H1 (cell line): ENCODE results near the gene CDKN2C. TPM values are rescaled to one million over a fixed set of nuclear protein-coding genes. Genes with fewer than 3 reads are reported as not detected.

Source experiments
- CTCF ChIA-PET: fragments of 300-600 bp; sonication (Branson Sonifier 250); formaldehyde crosslinking; loops from one replicate; lab custom pipeline; 2021; ENCODE audit not compliant: partially characterized antibody; lab: Charles Lee
- POLR2A ChIA-PET: fragments of 300-600 bp; sonication (Branson Sonifier 250); formaldehyde crosslinking; loops from one replicate; lab custom pipeline; 2021; ENCODE audit warnings: inconsistent platforms; ENCODE audit not compliant: partially characterized antibody; lab: Charles Lee
- DNase-seq, 2 experiments: peaks; one replicate each; pipeline versions ENCODE4 v3.0.0 to v3.0.0-alpha.2; 2010 to 2022; ENCODE audit warnings: low spot score in 2 of 2, low read depth in 1 of 2, mixed read lengths in 1 of 2
- FAIRE-seq: peaks from 2 replicates; lab custom pipeline; 2011; peaks lifted over from hg19 to GRCh38; lab: Jason Lieb, UNC
- H2AFZ ChIP-seq: 2 replicates; pipeline ENCODE4 v1.8.1; 2012; ENCODE audit warnings: low read length, inconsistent platforms
- H2AK5ac ChIP-seq: 2 replicates; pipeline ENCODE4 v1.6.1; 2013; ENCODE audit warnings: low read depth, low read length
- H2BK120ac ChIP-seq: replicated peaks from 2 replicates; pipeline ENCODE3; 2013; ENCODE audit warnings: low read depth, low read length, inconsistent platforms
- H2BK12ac ChIP-seq: 2 replicates; pipeline ENCODE4 v1.6.1; 2013; ENCODE audit warnings: low read depth, low read length
- H2BK15ac ChIP-seq: 2 replicates; pipeline ENCODE4 v1.6.1; 2013; ENCODE audit warnings: low read length
- H2BK20ac ChIP-seq: 2 replicates; pipeline ENCODE4 v1.6.1; 2013; ENCODE audit warnings: low read length
- H2BK5ac ChIP-seq: 2 replicates; pipeline ENCODE4 v1.6.1; 2013; ENCODE audit warnings: low read depth, low read length
- H3K14ac ChIP-seq: 2 replicates; pipeline ENCODE4 v1.6.1; 2013; ENCODE audit warnings: inconsistent platforms; ENCODE audit not compliant: insufficient read length
- H3K18ac ChIP-seq: 2 replicates; pipeline ENCODE4 v1.6.1; 2013; ENCODE audit warnings: low read length; ENCODE audit errors: extremely low read depth
- H3K23ac ChIP-seq: 2 replicates; pipeline ENCODE4 v1.6.1; 2013; ENCODE audit warnings: inconsistent platforms; ENCODE audit not compliant: insufficient read length
- H3K23me2 ChIP-seq: 2 replicates; pipeline ENCODE4 v1.6.1; 2013; ENCODE audit warnings: low read depth, low read length
- H3K27ac ChIP-seq: 2 replicates; pipeline ENCODE4 v1.6.1; 2011; ENCODE audit warnings: low read depth, low read length, inconsistent platforms
- H3K27me3 ChIP-seq, 4 experiments: replicated peaks in 1 of 4; 1 replicate in 1 of 4; 2 replicates in 3 of 4; pipeline versions ENCODE4 v1.6.1 to v1.8.1; 2011 to 2013; ENCODE audit warnings: low read length in 3 of 4, mild to moderate bottlenecking in 3 of 4, inconsistent platforms in 2 of 4, mixed read lengths in 2 of 4, moderate library complexity in 1 of 4; ENCODE audit not compliant: control insufficient read depth in 3 of 4, insufficient read depth in 3 of 4; ENCODE audit errors: extremely low read depth in 1 of 4
- H3K36me3 ChIP-seq, 4 experiments: 2 replicates each; pipeline versions ENCODE4 v1.6.1 to v1.8.1; 2011 to 2013; ENCODE audit warnings: mild to moderate bottlenecking in 4 of 4, low read length in 3 of 4, moderate library complexity in 2 of 4, control low read depth in 1 of 4, inconsistent platforms in 1 of 4; ENCODE audit not compliant: insufficient read depth in 4 of 4, control insufficient read depth in 2 of 4
- H3K4ac ChIP-seq: replicated peaks from 2 replicates; pipeline ENCODE3; 2013; ENCODE audit warnings: low read length, low read depth, mixed read lengths, inconsistent platforms; ENCODE audit not compliant: insufficient read length
- H3K4me1 ChIP-seq, 4 experiments: replicated peaks in 1 of 4; 1 replicate in 1 of 4; 2 replicates in 3 of 4; pipeline versions ENCODE4 v1.6.1 to v1.8.1; 2011 to 2013; ENCODE audit warnings: low read length in 3 of 4, inconsistent platforms in 2 of 4, mixed read lengths in 1 of 4; ENCODE audit not compliant: insufficient read depth in 4 of 4, control insufficient read depth in 3 of 4
- H3K4me2 ChIP-seq, 2 experiments: 2 replicates each; pipeline versions ENCODE4 v1.6.1 to v1.8.1; 2011 to 2013; ENCODE audit warnings: low read depth in 2 of 2, low read length in 2 of 2, control low read depth in 1 of 2, inconsistent platforms in 1 of 2, mild to moderate bottlenecking in 1 of 2; ENCODE audit not compliant: insufficient read depth in 1 of 2
- H3K4me3 ChIP-seq, 4 experiments: fragments of 200-600, 300-600 bp in 1 of 4; sonication (generic), shearing (Covaris generic), sonication (Bioruptor Twin) in 1 of 4; 2 replicates each; pipeline versions ENCODE4 v1.5.1 to v1.8.1; 2011 to 2016; ENCODE audit warnings: low read length in 4 of 4, low read depth in 3 of 4, control low read depth in 2 of 4, inconsistent platforms in 2 of 4, mild to moderate bottlenecking in 2 of 4, mixed read lengths in 1 of 4, moderate library complexity in 1 of 4; ENCODE audit not compliant: insufficient read depth in 2 of 4; ENCODE audit errors: extremely low read depth in 1 of 4
- H3K56ac ChIP-seq: replicated peaks from 2 replicates; pipeline ENCODE3; 2013; ENCODE audit warnings: low read depth, mild to moderate bottlenecking, mixed read lengths, low read length, inconsistent platforms; ENCODE audit not compliant: insufficient read length
- H3K79me1 ChIP-seq: 2 replicates; pipeline ENCODE4 v1.6.1; 2013; ENCODE audit warnings: low read depth, low read length, control low read depth
- H3K79me2 ChIP-seq, 2 experiments: 2 replicates each; pipeline versions ENCODE4 v1.6.1 to v1.8.1; 2012 to 2013; ENCODE audit warnings: low read length in 2 of 2, mild to moderate bottlenecking in 2 of 2, inconsistent platforms in 1 of 2; ENCODE audit not compliant: insufficient read depth in 2 of 2, control insufficient read depth in 1 of 2
- H3K9ac ChIP-seq, 4 experiments: replicated peaks in 1 of 4; 1 replicate in 1 of 4; 2 replicates in 3 of 4; pipeline versions ENCODE4 v1.6.1 to v1.8.1; 2011 to 2013; ENCODE audit warnings: low read depth in 3 of 4, low read length in 3 of 4, control low read depth in 2 of 4, mild to moderate bottlenecking in 2 of 4, moderate library complexity in 2 of 4, inconsistent platforms in 1 of 4; ENCODE audit errors: extremely low read depth in 1 of 4
- H3K9me3 ChIP-seq, 2 experiments: 2 replicates each; pipeline versions ENCODE4 v1.6.1 to v1.8.1; 2012 to 2013; ENCODE audit warnings: mild to moderate bottlenecking in 2 of 2, moderate library complexity in 2 of 2, control low read depth in 1 of 2, inconsistent platforms in 1 of 2, low read depth in 1 of 2, low read length in 1 of 2, mixed read lengths in 1 of 2; ENCODE audit not compliant: insufficient read depth in 2 of 2
- H4K20me1 ChIP-seq, 2 experiments: replicated peaks in 1 of 2; 2 replicates each; pipeline versions ENCODE3 to v1.8.1; 2011 to 2013; ENCODE audit warnings: inconsistent platforms in 2 of 2, low read length in 2 of 2, mild to moderate bottlenecking in 1 of 2; ENCODE audit not compliant: insufficient read depth in 2 of 2, control insufficient read depth in 1 of 2
- H4K5ac ChIP-seq: 2 replicates; pipeline ENCODE4 v1.6.1; 2013; ENCODE audit warnings: low read length, low read depth, mixed read lengths, inconsistent platforms; ENCODE audit not compliant: insufficient read length
- H4K8ac ChIP-seq: 2 replicates; pipeline ENCODE4 v1.8.0; 2013; ENCODE audit warnings: mild to moderate bottlenecking, moderate library complexity, low read length, inconsistent platforms; ENCODE audit not compliant: insufficient read depth; ENCODE audit errors: extremely low read depth
- H4K91ac ChIP-seq: replicated peaks from 2 replicates; pipeline ENCODE3; 2013; ENCODE audit warnings: low read length, mixed read lengths, inconsistent platforms; ENCODE audit not compliant: insufficient read length
- TAF1 ChIP-seq: IDR thresholded peaks from 2 replicates; pipeline ENCODE4 v1.6.1; 2011; ENCODE audit warnings: mild to moderate bottlenecking, low read depth, low read length
- WGBS, 2 experiments: shearing (Covaris generic) in 1 of 2; methylation state at CpG; one replicate each; pipeline versions ENCODE4 v1.1.6 to v1.1.7; 2013 to 2015; ENCODE audit warnings: low lambda C conversion rate in 2 of 2, mixed read lengths in 2 of 2, inconsistent platforms in 1 of 2, low coverage in 1 of 2, missing lambda C conversion rate in 1 of 2; ENCODE audit not compliant: insufficient replicate concordance in 2 of 2, insufficient coverage in 1 of 2, insufficient read length in 1 of 2; ENCODE audit errors: extremely low coverage in 1 of 2, missing lambda C conversion rate in 1 of 2; 5-methylcytosine and 5-hydroxymethylcytosine counted together
- polyA plus RNA-seq, 7 experiments: library from polyadenylated mRNA; depleted of rRNA in 3 of 7; stranded (reverse) in 5 of 7; unstranded in 2 of 7; fragments of >200 nt in 5 of 7; fragments of 200-250 nt in 2 of 7; gene quantifications; 1 replicate in 5 of 7; 2 replicates in 1 of 7; 4 replicates in 1 of 7; pipeline versions ENCODE4 v1.2.1 to v1.2.3, GENCODE V29; 2011 to 2013; ENCODE audit warnings: missing spikeins in 2 of 7, mixed read lengths in 2 of 7
- total RNA-seq: library from RNA; stranded (reverse); fragmentation: NEBNext Ultra II Directional; extraction: Animal tissue kit (Norgen Biotek cat#: 25700); gene quantifications from 2 replicates; pipeline ENCODE4 v1.2.1, GENCODE V29; 2021

Gene CDKN2C
- total and polyA plus RNA-seq, 2 of the 8 experiments (the other 6 are each of a cell fraction or from before 2014, with no cell fraction given) = not detected

- WGBS, 2 experiments = 80% methylated on average over 1 of the region's 1 CpG; no CpG with 5 or more reads in 1 of the 2 experiments
- no peak overlapping the region for H4K8ac ChIP-seq
- no peak overlapping the region for H3K9ac ChIP-seq
- no peaks in the 10 kb centered on the region for H3K36me3 ChIP-seq
- H3K23me2 ChIP-seq = no peaks in the 10 kb centered on the region
- no peak overlapping the region for H2BK5ac ChIP-seq
- H3K56ac ChIP-seq = no peak overlapping the region
- H2BK120ac ChIP-seq = no peak overlapping the region
- H2BK20ac ChIP-seq = no peak overlapping the region
- no peaks in the 10 kb centered on the region for H3K79me1 ChIP-seq
- no peak overlapping the region for H2AFZ ChIP-seq
- no peak overlapping the region for H3K14ac ChIP-seq
- POLR2A ChIA-PET = no interaction called here
- no peaks in the 10 kb centered on the region for H3K27me3 ChIP-seq
- H2BK12ac ChIP-seq = no peak overlapping the region
- no peaks in the 10 kb centered on the region for H4K20me1 ChIP-seq
- TF ChIP-seq TAF1 = no peak
- TF ChIP-seq, all 59 proteins: peak for 0
- no peak overlapping the region for H2BK15ac ChIP-seq
- H3K27ac ChIP-seq = no peak overlapping the region
- DNase-seq (no peak), FAIRE-seq (no peak)
- H3K4ac ChIP-seq = no peak overlapping the region
- no peaks in the 10 kb centered on the region for H3K4me1 ChIP-seq
- no peak overlapping the region for H3K4me2 ChIP-seq
- no peaks in the 10 kb centered on the region for H3K9me3 ChIP-seq
- H4K91ac ChIP-seq = no peak overlapping the region
- H3K4me3 ChIP-seq = no peak overlapping the region
- no peak overlapping the region for H3K23ac ChIP-seq
- no peak overlapping the region for H3K18ac ChIP-seq
- H3K79me2 ChIP-seq = no peaks in the 10 kb centered on the region
- CTCF ChIA-PET = no interaction called here
- H2AK5ac ChIP-seq = no peak overlapping the region
- H4K5ac ChIP-seq = no peak overlapping the region
These were observed 44.8 kb downstream of the CDKN2C start for GRCh38 chr1:51014878-51015277.
